Liver (tissue), 9 donors: ENCODE measurements around the gene LRRC36. TPM values are rescaled to one million over a fixed set of nuclear protein-coding genes. Genes with fewer than 3 reads are reported as not detected.

Experiments
- DNase-seq: peaks from one replicate; pipeline ENCODE4 v3.0.0-alpha.2; 2017; ENCODE audit warnings: low spot score
- H3K27ac ChIP-seq, 2 donors: one replicate each; pipeline ENCODE4 v1.7.0; 2013; ENCODE audit warnings: inconsistent platforms in 2 of 2, low read length in 2 of 2, control low read depth in 1 of 2, low read depth in 1 of 2, mild to moderate bottlenecking in 1 of 2
- H3K27me3 ChIP-seq, 4 donors: one replicate each; pipeline versions ENCODE4 v1.6.1 to v1.7.0; 2013; ENCODE audit warnings: low read length in 3 of 4, inconsistent platforms in 1 of 4, mild to moderate bottlenecking in 1 of 4, moderate library complexity in 1 of 4; ENCODE audit not compliant: control insufficient read depth in 4 of 4, insufficient read depth in 4 of 4
- H3K36me3 ChIP-seq, 4 donors: one replicate each; pipeline versions ENCODE4 v1.6.1 to v1.7.0; 2013; ENCODE audit warnings: low read length in 3 of 4, mild to moderate bottlenecking in 3 of 4, low read depth in 1 of 4, moderate library complexity in 1 of 4; ENCODE audit not compliant: control insufficient read depth in 4 of 4, insufficient read depth in 3 of 4
- H3K4me1 ChIP-seq, 4 donors: one replicate each; pipeline versions ENCODE4 v1.6.1 to v1.7.0; 2013; ENCODE audit warnings: low read length in 3 of 4, mild to moderate bottlenecking in 3 of 4, moderate library complexity in 1 of 4; ENCODE audit not compliant: control insufficient read depth in 4 of 4, insufficient read depth in 4 of 4
- H3K4me3 ChIP-seq, 3 donors: one replicate each; pipeline versions ENCODE4 v1.6.1 to v1.7.0; 2013; ENCODE audit warnings: low read length in 3 of 3, control low read depth in 1 of 3, low read depth in 1 of 3, mild to moderate bottlenecking in 1 of 3
- H3K9ac ChIP-seq, 2 donors: one replicate each; pipeline ENCODE4 v1.7.0; 2013; ENCODE audit warnings: low read length in 2 of 2, mild to moderate bottlenecking in 2 of 2, moderate library complexity in 2 of 2, control low read depth in 1 of 2, low read depth in 1 of 2
- H3K9me3 ChIP-seq, 4 donors: one replicate each; pipeline versions ENCODE4 v1.6.1 to v1.7.0; 2013; ENCODE audit warnings: low read length in 3 of 4; ENCODE audit not compliant: control insufficient read depth in 4 of 4
- ATF3 ChIP-seq: IDR thresholded peaks from 2 replicates; pipeline ENCODE4 v1.6.1; 2016; ENCODE audit warnings: antibody characterized with exemption
- CTCF ChIP-seq: fragments of 150-350 bp; IDR thresholded peaks from 2 replicates; pipeline ENCODE4 v1.5.1; 2017; ENCODE audit warnings: improper control_type of control experiment, low read depth, low read length; ENCODE audit not compliant: missing input control
- FOXA1 ChIP-seq: IDR thresholded peaks from 2 replicates; pipeline ENCODE4 v1.6.1; 2016; ENCODE audit warnings: antibody characterized with exemption
- FOXA2 ChIP-seq: IDR thresholded peaks from 2 replicates; pipeline ENCODE4 v1.6.1; 2016; ENCODE audit warnings: antibody characterized with exemption
- HNF4A ChIP-seq, 2 donors: conservative IDR thresholded peaks; 2 replicates each; pipeline ENCODE4 v1.6.1; 2016; ENCODE audit warnings: antibody characterized with exemption in 2 of 2, mild to moderate bottlenecking in 2 of 2
- HNF4G ChIP-seq: IDR thresholded peaks from 2 replicates; pipeline ENCODE4 v1.6.1; 2016; ENCODE audit warnings: antibody characterized with exemption
- JUND ChIP-seq, 2 donors: IDR thresholded peaks; 2 replicates each; pipeline ENCODE4 v1.6.1; 2016; ENCODE audit warnings: antibody characterized with exemption in 2 of 2
- MAX ChIP-seq: IDR thresholded peaks from 2 replicates; pipeline ENCODE4 v1.6.1; 2016; ENCODE audit warnings: antibody characterized with exemption
- NR2F2 ChIP-seq: IDR thresholded peaks from 2 replicates; pipeline ENCODE4 v1.6.1; 2016; ENCODE audit warnings: antibody characterized with exemption
- RAD21 ChIP-seq, 2 donors: IDR thresholded peaks; 2 replicates each; pipeline ENCODE4 v1.6.1; 2016; ENCODE audit warnings: antibody characterized with exemption in 2 of 2, mild to moderate bottlenecking in 2 of 2
- REST ChIP-seq: IDR thresholded peaks from 2 replicates; pipeline ENCODE4 v1.6.1; 2016; ENCODE audit warnings: antibody characterized with exemption, mild to moderate bottlenecking
- RXRA ChIP-seq, 2 donors: IDR thresholded peaks; 2 replicates each; pipeline ENCODE4 v1.6.1; 2017 to 2018; ENCODE audit warnings: antibody characterized with exemption in 2 of 2, mild to moderate bottlenecking in 1 of 2
- SP1 ChIP-seq: IDR thresholded peaks from 2 replicates; pipeline ENCODE4 v1.6.1; 2018; ENCODE audit warnings: antibody characterized with exemption, mild to moderate bottlenecking
- TAF1 ChIP-seq: conservative IDR thresholded peaks from 2 replicates; pipeline ENCODE4 v1.6.1; 2016; ENCODE audit warnings: antibody characterized with exemption, mild to moderate bottlenecking
- YY1 ChIP-seq: IDR thresholded peaks from 2 replicates; pipeline ENCODE4 v1.6.1; 2016; ENCODE audit warnings: antibody characterized with exemption, mild to moderate bottlenecking
- WGBS: extraction: QIAGEN DNeasy Blood & Tissue Kit; methylation state at CpG from one replicate; pipeline ENCODE4 v1.1.7; 2013; 5-methylcytosine and 5-hydroxymethylcytosine counted together
- polyA plus RNA-seq, 2 donors: library from polyadenylated mRNA; stranded (reverse) in 1 of 2; unstranded in 1 of 2; fragments of 200-250 nt in 1 of 2; fragments of >200 nt in 1 of 2; fragmentation: Nextera tagmentation in 1 of 2; extraction: Ambion mirVana in 1 of 2; gene quantifications; one replicate each; pipeline versions ENCODE4 v1.2.1 to v1.2.3, GENCODE V29; 2013 to 2015
- total RNA-seq, 2 donors: library from RNA; depleted of rRNA; stranded (reverse); fragments of >200 nt; gene quantifications; one replicate each; pipeline ENCODE4 v1.2.3, GENCODE V29; 2014
- donor health status: healthy.
- donor health status: healthy.
- donor health status: healthy.
- donor health status: healthy.
- donor health status: healthy.

LRRC36 gene
- total and polyA plus RNA-seq, 4 donors, result 0.08 TPM; not detected in 3

GRCh38 chr16:67278773-67279295 is 47.8 kb upstream of the LRRC36 start:
- Histone ChIP-seq H3K27ac (no peak overlapping the region), H3K9ac (no peak overlapping the region), H3K9me3 (no peaks in the 10 kb centered on the region), H3K4me1 (no peaks in the 10 kb centered on the region), H3K36me3 (no peaks in the 10 kb centered on the region), H3K27me3 (no peaks in the 10 kb centered on the region), H3K4me3 (peak overlapping the region in 2 of 3 donors; percentile 26 to 55)
- TF ChIP-seq ATF3 (no peak), HNF4G (no peak), JUND (IDR thresholded peaks at IDR 0.05) (no peak), TAF1 (no peak), RXRA (IDR thresholded peaks at IDR 0.05) (no peak), CTCF (no peak), YY1 (no peak), HNF4A (conservative IDR thresholded peaks at IDR 0.05) (no peak), FOXA2 (no peak), FOXA1 (no peak), NR2F2 (no peak), MAX (no peak), REST (no peak), SP1 (no peak), RAD21 (IDR thresholded peaks at IDR 0.05) (no peak)
- WGBS, result 8% methylated on average over 42 of the region's 42 CpGs
- DNase-seq, result peak; percentile 50

- Histone ChIP-seq H3K27ac (no peak within 1 kb of the TSS), H3K9ac (no peak within 1 kb of the TSS), H3K36me3 (no peaks in the 10 kb centered on the region), H3K4me1 (no peaks in the 10 kb centered on the region), H3K9me3 (no peaks in the 10 kb centered on the region), H3K27me3 (no peaks in the 10 kb centered on the region), H3K4me3 (peak within 1 kb of the TSS in 2 of 3 donors; percentile 26 to 55)
- peak in 1 of 2 donors; percentile 40 for TF ChIP-seq RAD21 (IDR thresholded peaks at IDR 0.05)
- TF ChIP-seq CTCF, result peak; percentile 52
- no peak for TF ChIP-seq MAX
- WGBS, result 32% methylated on average over 83 of the region's 83 CpGs
- peak; percentile 80 for DNase-seq
Observed at GRCh38 chr16:67279296-67280089, 47.1 kb upstream of the LRRC36 start, which contains the start of gene PLEKHG4. TSS of gene PLEKHG4 (plus strand) at chr16:67279532. CDS start at chr16:67280045, 513 bp downstream.
